ENCODE data around the gene ZNF879.

Gene ZNF879

GRCh38 chr5:179051784-179052183 lies 28.2 kb downstream of the ZNF879 start:
- Histone ChIP-seq H3K4me3 (ENCODE audit: low read length) (no peak overlapping the region), H3K27me3 (ENCODE audit: control insufficient read depth, insufficient read depth, low read length) (no peaks in the 10 kb centered on the region), H3K36me3 (ENCODE audit: control insufficient read depth, insufficient read depth, low read length) (no peaks in the 10 kb centered on the region), H3K4me1 (ENCODE audit: control insufficient read depth, insufficient read depth, low read length) (no peaks in the 10 kb centered on the region), H3K9ac (ENCODE audit: low read length) (no peak overlapping the region), H3K9me3 (ENCODE audit: control insufficient read depth, low read length) (no peaks in the 10 kb centered on the region)

GRCh38 chr5:179054036-179054785 lies 30.6 kb downstream of the ZNF879 start:
- Histone ChIP-seq H3K36me3 (ENCODE audit: control insufficient read depth, insufficient read depth, low read length) (no peaks in the 10 kb centered on the region), H3K9me3 (ENCODE audit: control insufficient read depth, low read length) (no peaks in the 10 kb centered on the region), H3K4me1 (ENCODE audit: control insufficient read depth, insufficient read depth, low read length) (no peaks in the 10 kb centered on the region), H3K4me3 (ENCODE audit: low read length) (no peak overlapping the region), H3K9ac (ENCODE audit: low read length) (no peak overlapping the region), H3K27me3 (ENCODE audit: control insufficient read depth, insufficient read depth, low read length) (no peaks in the 10 kb centered on the region)

GRCh38 chr5:179054876-179055275 lies 31.3 kb downstream of the ZNF879 start:
- H3K36me3 ChIP-seq (ENCODE audit: control insufficient read depth, insufficient read depth, low read length) = no peaks in the 10 kb centered on the region

GRCh38 chr5:179055436-179055835 lies 31.8 kb downstream of the ZNF879 start:
- Histone ChIP-seq H3K4me3 (ENCODE audit: low read length) (no peak overlapping the region), H3K27me3 (ENCODE audit: control insufficient read depth, insufficient read depth, low read length) (no peaks in the 10 kb centered on the region), H3K36me3 (ENCODE audit: control insufficient read depth, insufficient read depth, low read length) (no peaks in the 10 kb centered on the region), H3K9me3 (ENCODE audit: control insufficient read depth, low read length) (no peaks in the 10 kb centered on the region), H3K9ac (ENCODE audit: low read length) (no peak overlapping the region), H3K4me1 (ENCODE audit: control insufficient read depth, insufficient read depth, low read length) (no peaks in the 10 kb centered on the region)

More at GRCh38 chr5:179054876-179055275, 31.3 kb downstream of the ZNF879 start:
- Histone ChIP-seq H3K4me3 (ENCODE audit: low read length) (no peak overlapping the region), H3K4me1 (ENCODE audit: control insufficient read depth, insufficient read depth, low read length) (no peaks in the 10 kb centered on the region), H3K9ac (ENCODE audit: low read length) (no peak overlapping the region), H3K9me3 (ENCODE audit: control insufficient read depth, low read length) (no peaks in the 10 kb centered on the region), H3K27me3 (ENCODE audit: control insufficient read depth, insufficient read depth, low read length) (no peaks in the 10 kb centered on the region)

- H3K4me3 ChIP-seq (ENCODE audit: low read length) = no peak overlapping the region
- no peaks in the 10 kb centered on the region for H3K36me3 ChIP-seq (ENCODE audit: control insufficient read depth, insufficient read depth, low read length)
- H3K9me3 ChIP-seq (ENCODE audit: control insufficient read depth, low read length) = no peaks in the 10 kb centered on the region
- no peaks in the 10 kb centered on the region for H3K27me3 ChIP-seq (ENCODE audit: control insufficient read depth, insufficient read depth, low read length)
- peaks cover 3% of the 10 kb centered on the region for H3K4me1 ChIP-seq (ENCODE audit: control insufficient read depth, insufficient read depth, low read length)
- no peak overlapping the region for H3K9ac ChIP-seq (ENCODE audit: low read length)
Observed at GRCh38 chr5:179055841-179056240, 32.2 kb downstream of the ZNF879 start.

GRCh38 chr5:179060116-179061008 lies 36.8 kb downstream of the ZNF879 start, which contains the start of gene ZNF354C:
TSS of gene ZNF354C (plus strand) at chr5:179060373. CDS start at chr5:179062069, 1,696 bp downstream.
- Histone ChIP-seq H3K4me1 (ENCODE audit: control insufficient read depth, insufficient read depth, low read length) (peaks cover 10% of the 10 kb centered on the region), H3K27me3 (ENCODE audit: control insufficient read depth, insufficient read depth, low read length) (no peaks in the 10 kb centered on the region), H3K9me3 (ENCODE audit: control insufficient read depth, low read length) (no peaks in the 10 kb centered on the region), H3K36me3 (ENCODE audit: control insufficient read depth, insufficient read depth, low read length) (no peaks in the 10 kb centered on the region), H3K9ac (ENCODE audit: low read length) (peak within 1 kb of the TSS; percentile 66), H3K4me3 (ENCODE audit: low read length) (peak within 1 kb of the TSS; percentile 77)

- Histone ChIP-seq H3K9me3 (ENCODE audit: control insufficient read depth, low read length) (no peaks in the 10 kb centered on the region), H3K4me3 (ENCODE audit: low read length) (peak overlapping the region; percentile 77), H3K9ac (ENCODE audit: low read length) (peak overlapping the region; percentile 66), H3K4me1 (ENCODE audit: control insufficient read depth, insufficient read depth, low read length) (peaks cover 10% of the 10 kb centered on the region), H3K27me3 (ENCODE audit: control insufficient read depth, insufficient read depth, low read length) (no peaks in the 10 kb centered on the region), H3K36me3 (ENCODE audit: control insufficient read depth, insufficient read depth, low read length) (no peaks in the 10 kb centered on the region)
Observed at GRCh38 chr5:179061025-179061424, 37.4 kb downstream of the ZNF879 start.

- H3K9ac ChIP-seq (ENCODE audit: low read length) = no peak overlapping the region
- H3K9me3 ChIP-seq (ENCODE audit: control insufficient read depth, low read length) = peaks cover 9% of the 10 kb centered on the region
- H3K4me3 ChIP-seq (ENCODE audit: low read length) = no peak overlapping the region
- H3K27me3 ChIP-seq (ENCODE audit: control insufficient read depth, insufficient read depth, low read length) = no peaks in the 10 kb centered on the region
- peaks cover 8% of the 10 kb centered on the region for H3K4me1 ChIP-seq (ENCODE audit: control insufficient read depth, insufficient read depth, low read length)
- H3K36me3 ChIP-seq (ENCODE audit: control insufficient read depth, insufficient read depth, low read length) = no peaks in the 10 kb centered on the region
Observed at GRCh38 chr5:179065703-179066102, 42.1 kb downstream of the ZNF879 start.

GRCh38 chr5:179079165-179079987 lies 55.8 kb downstream of the ZNF879 start:
- Histone ChIP-seq H3K9ac (ENCODE audit: low read length) (no peak overlapping the region), H3K9me3 (ENCODE audit: control insufficient read depth, low read length) (peaks cover 49% of the 10 kb centered on the region), H3K36me3 (ENCODE audit: control insufficient read depth, insufficient read depth, low read length) (no peaks in the 10 kb centered on the region), H3K4me1 (ENCODE audit: control insufficient read depth, insufficient read depth, low read length) (no peaks in the 10 kb centered on the region), H3K4me3 (ENCODE audit: low read length) (no peak overlapping the region), H3K27me3 (ENCODE audit: control insufficient read depth, insufficient read depth, low read length) (no peaks in the 10 kb centered on the region)

GRCh38 chr5:179080724-179081123 lies 57.1 kb downstream of the ZNF879 start:
- H3K27me3 ChIP-seq (ENCODE audit: control insufficient read depth, insufficient read depth, low read length) = no peaks in the 10 kb centered on the region
- H3K4me1 ChIP-seq (ENCODE audit: control insufficient read depth, insufficient read depth, low read length) = no peaks in the 10 kb centered on the region
- H3K36me3 ChIP-seq (ENCODE audit: control insufficient read depth, insufficient read depth, low read length) = no peaks in the 10 kb centered on the region
- peaks cover 48% of the 10 kb centered on the region for H3K9me3 ChIP-seq (ENCODE audit: control insufficient read depth, low read length)
- H3K9ac ChIP-seq (ENCODE audit: low read length) = no peak overlapping the region
- no peak overlapping the region for H3K4me3 ChIP-seq (ENCODE audit: low read length)
